Measurements from ENCODE around the gene SLC23A2. TPM values are rescaled to one million over a fixed set of nuclear protein-coding genes. Genes with fewer than 3 reads are reported as not detected.
A peak's percentile ranks its signal among the peaks of the same experiment; 100 is the strongest.

The SLC23A2 gene
- total RNA-seq, 2 donors from 2014 or later = 4.6 to 5.1 TPM

DNA sequence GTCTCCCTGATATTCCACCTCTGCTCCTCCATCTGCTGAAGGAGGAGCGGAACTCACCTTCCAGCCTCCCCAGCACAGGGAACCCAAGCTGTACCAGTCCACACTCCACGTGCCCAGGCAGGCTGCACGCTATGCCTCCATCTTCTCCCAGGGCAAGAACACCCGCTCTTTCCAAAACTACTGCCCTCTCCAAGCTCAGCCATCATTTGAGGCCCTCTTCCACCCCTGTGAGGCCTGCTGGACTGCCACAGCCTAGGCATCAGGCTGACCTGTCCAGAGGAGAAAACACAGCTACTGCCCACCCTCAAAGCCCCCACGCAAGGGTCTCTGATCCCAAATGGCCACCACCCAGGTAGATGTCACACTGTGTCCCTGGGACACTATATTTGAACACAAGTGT lies 179.7 kb downstream of the SLC23A2 start:
- H3K4me3 ChIP-seq = no peak overlapping the region
- peaks cover 6% of the 10 kb centered on the region for H3K4me1 ChIP-seq
- intact Hi-C loops (cut with DNase I) = no loop called here

DNA sequence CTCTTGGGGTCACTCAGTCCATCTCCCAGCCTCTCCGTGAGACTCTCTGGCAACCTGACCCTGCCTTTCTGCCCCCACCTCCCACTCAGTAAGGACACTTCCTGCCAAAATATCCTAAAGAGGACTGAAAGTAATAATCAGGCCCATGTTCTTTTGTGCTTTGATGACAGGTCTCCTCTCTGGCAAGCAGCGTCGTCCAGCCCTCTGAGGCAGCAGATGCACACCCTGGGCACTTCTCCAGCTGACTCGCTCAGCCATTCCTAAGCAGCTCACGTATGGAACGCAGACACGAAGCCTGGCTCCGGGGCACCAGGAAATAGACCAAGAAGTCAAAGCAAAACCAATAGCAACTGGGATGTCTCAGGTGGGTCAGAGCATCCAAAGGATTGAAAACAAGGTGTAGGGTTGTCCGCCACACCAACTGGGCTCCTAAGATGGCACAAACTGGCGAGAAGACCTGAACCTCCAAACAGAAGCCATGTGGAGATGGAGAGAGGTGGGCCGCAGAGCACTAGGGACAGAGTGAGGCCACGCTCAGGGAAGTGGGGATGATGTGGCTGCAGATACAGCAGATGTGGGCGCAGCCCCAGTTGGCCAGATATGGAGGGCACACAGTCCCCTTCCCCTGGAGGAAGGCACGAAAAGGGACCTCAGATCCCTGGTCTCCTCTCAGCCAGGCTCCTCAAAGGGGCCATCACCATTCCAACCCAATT lies 180.3 kb downstream of the SLC23A2 start:
- H3K27ac ChIP-seq = no peak overlapping the region
- H3K9ac ChIP-seq (ENCODE audit: low read depth in 2 of 2, low read length in 2 of 2) = peak overlapping the region in 1 of 2 donors; percentile 21
- H3K9me3 ChIP-seq = no peaks in the 10 kb centered on the region
- DNase-seq = no peak
- H3K4me1 ChIP-seq = peaks cover 6% of the 10 kb centered on the region
- intact Hi-C loops (cut with DNase I) = no loop called here
- TF ChIP-seq, protein P1, sequence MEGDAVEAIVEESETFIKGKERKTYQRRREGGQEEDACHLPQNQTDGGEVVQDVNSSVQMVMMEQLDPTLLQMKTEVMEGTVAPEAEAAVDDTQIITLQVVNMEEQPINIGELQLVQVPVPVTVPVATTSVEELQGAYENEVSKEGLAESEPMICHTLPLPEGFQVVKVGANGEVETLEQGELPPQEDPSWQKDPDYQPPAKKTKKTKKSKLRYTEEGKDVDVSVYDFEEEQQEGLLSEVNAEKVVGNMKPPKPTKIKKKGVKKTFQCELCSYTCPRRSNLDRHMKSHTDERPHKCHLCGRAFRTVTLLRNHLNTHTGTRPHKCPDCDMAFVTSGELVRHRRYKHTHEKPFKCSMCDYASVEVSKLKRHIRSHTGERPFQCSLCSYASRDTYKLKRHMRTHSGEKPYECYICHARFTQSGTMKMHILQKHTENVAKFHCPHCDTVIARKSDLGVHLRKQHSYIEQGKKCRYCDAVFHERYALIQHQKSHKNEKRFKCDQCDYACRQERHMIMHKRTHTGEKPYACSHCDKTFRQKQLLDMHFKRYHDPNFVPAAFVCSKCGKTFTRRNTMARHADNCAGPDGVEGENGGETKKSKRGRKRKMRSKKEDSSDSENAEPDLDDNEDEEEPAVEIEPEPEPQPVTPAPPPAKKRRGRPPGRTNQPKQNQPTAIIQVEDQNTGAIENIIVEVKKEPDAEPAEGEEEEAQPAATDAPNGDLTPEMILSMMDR (IDR thresholded peaks at IDR 0.05) = no peak
- no peak overlapping the region for H3K4me3 ChIP-seq
- H3K36me3 ChIP-seq = no peaks in the 10 kb centered on the region
- H3K27me3 ChIP-seq = peaks cover 9% of the 10 kb centered on the region

More for the DNA sequence above, 179.7 kb downstream of the SLC23A2 start:
- Histone ChIP-seq H3K36me3 (no peaks in the 10 kb centered on the region), H3K9me3 (no peaks in the 10 kb centered on the region), H3K27me3 (peaks cover 9% of the 10 kb centered on the region), H3K9ac (ENCODE audit: low read depth in 2 of 2, low read length in 2 of 2) (peak overlapping the region in 1 of 2 donors; percentile 21), H3K27ac (peak overlapping the region; percentile 61)
- no peak for DNase-seq
- TF ChIP-seq, protein P1 (IDR thresholded peaks at IDR 0.05) = no peak

DNA sequence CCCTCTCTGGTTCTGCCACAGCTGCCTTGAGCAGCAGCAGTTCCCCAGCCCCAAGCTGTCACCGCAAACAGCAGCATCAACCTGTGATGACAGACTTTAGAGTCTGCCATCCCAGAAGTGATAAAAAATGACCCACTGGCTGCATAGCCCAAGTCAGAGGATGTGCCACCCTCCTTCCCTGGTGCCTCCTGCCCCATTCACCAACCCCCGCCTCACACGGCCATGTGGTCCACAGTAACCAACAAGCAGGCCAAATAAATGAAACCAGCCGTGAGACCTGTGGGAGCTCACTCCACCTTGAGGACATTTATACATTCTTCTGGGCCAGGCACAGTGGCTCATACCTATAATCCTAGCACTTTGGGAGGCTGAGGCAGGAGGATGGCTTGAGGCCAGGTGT lies 181.4 kb downstream of the SLC23A2 start:
- no peak overlapping the region for H3K9ac ChIP-seq (ENCODE audit: low read depth in 2 of 2, low read length in 2 of 2)
- peaks cover 6% of the 10 kb centered on the region for H3K4me1 ChIP-seq
- TF ChIP-seq, protein P1 (IDR thresholded peaks at IDR 0.05) = no peak
- intact Hi-C loops (cut with DNase I) = no loop called here
- H3K9me3 ChIP-seq = no peaks in the 10 kb centered on the region
- no peak overlapping the region for H3K27ac ChIP-seq
- H3K27me3 ChIP-seq = peaks cover 9% of the 10 kb centered on the region
- no peaks in the 10 kb centered on the region for H3K36me3 ChIP-seq
- H3K4me3 ChIP-seq = no peak overlapping the region
- DNase-seq = no peak

DNA sequence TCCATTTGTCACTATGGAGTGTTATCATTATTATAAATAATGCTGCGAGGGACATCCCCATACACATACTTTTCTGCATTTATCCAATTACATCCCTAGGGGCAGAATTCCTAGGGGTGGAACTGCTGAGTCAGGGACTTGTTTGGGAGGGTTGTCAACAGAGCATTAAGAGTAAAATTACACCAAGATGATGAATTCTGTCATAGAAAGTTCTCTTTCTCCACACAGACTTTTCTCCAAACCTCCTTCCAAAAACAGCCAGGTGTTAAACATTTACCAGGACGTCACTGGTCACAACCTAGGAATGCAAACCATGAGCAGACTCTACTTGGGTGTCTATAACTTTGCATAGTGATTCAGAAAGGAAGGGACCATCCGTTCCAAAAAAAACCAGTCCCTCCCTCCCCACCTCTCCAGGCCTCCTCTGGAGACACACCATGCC lies 184.1 kb downstream of the SLC23A2 start:
- Histone ChIP-seq H3K9ac (ENCODE audit: low read depth in 2 of 2, low read length in 2 of 2) (no peak overlapping the region), H3K4me1 (no peaks in the 10 kb centered on the region), H3K27me3 (no peaks in the 10 kb centered on the region), H3K27ac (no peak overlapping the region), H3K4me3 (no peak overlapping the region), H3K36me3 (no peaks in the 10 kb centered on the region), H3K9me3 (no peaks in the 10 kb centered on the region)
- TF ChIP-seq, protein P1 (IDR thresholded peaks at IDR 0.05) = no peak
- intact Hi-C loops (cut with DNase I) = no loop called here
- no peak for DNase-seq

DNA sequence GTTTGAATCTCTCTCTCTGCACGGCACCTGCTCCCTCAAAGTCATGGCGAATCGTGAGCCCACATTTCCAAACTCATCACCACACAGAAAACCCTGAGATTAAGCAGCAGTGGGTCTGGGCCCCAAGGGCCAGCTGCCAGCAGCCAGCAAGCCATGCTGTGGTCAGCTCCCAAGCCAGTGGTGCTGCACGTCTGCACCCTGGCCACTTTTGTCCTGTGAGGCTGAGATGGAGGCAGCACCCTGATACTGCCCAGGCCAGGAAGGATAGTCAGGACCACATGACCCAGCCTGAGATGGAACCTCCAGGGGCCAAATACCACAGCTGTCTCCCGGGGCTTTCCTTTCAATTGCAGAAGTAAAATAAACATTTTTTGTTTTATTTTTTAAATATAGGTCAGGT lies 185.7 kb downstream of the SLC23A2 start:
- intact Hi-C loops (cut with DNase I) = no loop called here
- Histone ChIP-seq H3K4me1 (no peaks in the 10 kb centered on the region), H3K27me3 (no peaks in the 10 kb centered on the region), H3K4me3 (no peak overlapping the region), H3K27ac (peak overlapping the region; percentile 87), H3K9ac (ENCODE audit: low read depth in 2 of 2, low read length in 2 of 2) (no peak overlapping the region), H3K9me3 (no peaks in the 10 kb centered on the region), H3K36me3 (no peaks in the 10 kb centered on the region)
- DNase-seq = no peak
- TF ChIP-seq, protein P1 (IDR thresholded peaks at IDR 0.05) = no peak

Measured in colonic mucosa (tissue), 4 donors.